Measurements from ENCODE around the gene OR4C3.
"Not testable (repeated sequence)": the region's sequence is repeated elsewhere in the genome, so short reads cannot be mapped to it uniquely, and the experiment has no call there.

DNA sequence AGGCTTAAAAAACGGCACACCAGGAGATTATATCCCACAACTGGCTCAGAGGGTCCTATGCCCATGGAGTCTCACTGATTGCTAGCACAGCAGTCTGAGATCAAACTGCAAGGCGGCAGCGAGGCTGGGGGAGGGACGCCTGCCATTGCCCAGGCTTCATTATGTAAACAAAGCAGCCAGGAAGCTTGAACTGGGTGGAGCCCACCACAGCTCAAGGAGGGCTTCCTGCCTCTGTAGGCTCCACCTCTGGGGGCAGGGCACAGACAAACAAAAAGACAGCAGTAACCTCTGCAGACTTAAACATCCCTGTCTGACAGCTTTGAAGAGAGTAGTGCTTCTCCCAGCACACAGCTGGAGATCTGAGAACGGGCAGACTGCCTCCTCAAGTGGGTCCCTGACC is 21.6 kb downstream of the OR4C3 start:
- TF ChIP-seq, protein P1, sequence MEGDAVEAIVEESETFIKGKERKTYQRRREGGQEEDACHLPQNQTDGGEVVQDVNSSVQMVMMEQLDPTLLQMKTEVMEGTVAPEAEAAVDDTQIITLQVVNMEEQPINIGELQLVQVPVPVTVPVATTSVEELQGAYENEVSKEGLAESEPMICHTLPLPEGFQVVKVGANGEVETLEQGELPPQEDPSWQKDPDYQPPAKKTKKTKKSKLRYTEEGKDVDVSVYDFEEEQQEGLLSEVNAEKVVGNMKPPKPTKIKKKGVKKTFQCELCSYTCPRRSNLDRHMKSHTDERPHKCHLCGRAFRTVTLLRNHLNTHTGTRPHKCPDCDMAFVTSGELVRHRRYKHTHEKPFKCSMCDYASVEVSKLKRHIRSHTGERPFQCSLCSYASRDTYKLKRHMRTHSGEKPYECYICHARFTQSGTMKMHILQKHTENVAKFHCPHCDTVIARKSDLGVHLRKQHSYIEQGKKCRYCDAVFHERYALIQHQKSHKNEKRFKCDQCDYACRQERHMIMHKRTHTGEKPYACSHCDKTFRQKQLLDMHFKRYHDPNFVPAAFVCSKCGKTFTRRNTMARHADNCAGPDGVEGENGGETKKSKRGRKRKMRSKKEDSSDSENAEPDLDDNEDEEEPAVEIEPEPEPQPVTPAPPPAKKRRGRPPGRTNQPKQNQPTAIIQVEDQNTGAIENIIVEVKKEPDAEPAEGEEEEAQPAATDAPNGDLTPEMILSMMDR (IDR thresholded peaks at IDR 0.05; ENCODE audit: borderline replicate concordance, extremely low read depth, low read length, poor library complexity, severe bottlenecking), result not testable (repeated sequence)
- TF ChIP-seq EZH2 (IDR thresholded peaks at IDR 0.05; ENCODE audit: borderline replicate concordance, low read depth, low read length, severe bottlenecking), result not testable (repeated sequence)
